HFFc6 (cell line): ENCODE results near the gene ZNF595. TPM values are rescaled to one million over a fixed set of nuclear protein-coding genes. Genes with fewer than 3 reads are reported as not detected.
A peak's percentile ranks its signal among the peaks of the same experiment; 100 is the strongest.

Source experiments
- DNase-seq: peaks from one replicate; pipeline ENCODE4 v3.0.0-alpha.2; 2018
- H3K27ac Mint-ChIP-seq: 2 replicates; pipeline ENCODE4 v1.8.0; 2020; ENCODE audit warnings: mild to moderate bottlenecking, mixed read lengths
- H3K27me3 Mint-ChIP-seq: 2 replicates; pipeline ENCODE4 v1.8.0; 2021; ENCODE audit warnings: mild to moderate bottlenecking, moderate library complexity, mixed read lengths; ENCODE audit not compliant: insufficient read depth
- H3K36me3 Mint-ChIP-seq: 2 replicates; pipeline ENCODE4 v1.8.0; 2021; ENCODE audit warnings: low read depth, mixed read lengths
- H3K4me1 Mint-ChIP-seq: 2 replicates; pipeline ENCODE4 v1.8.0; 2020; ENCODE audit warnings: low read depth, mixed read lengths
- H3K4me3 Mint-ChIP-seq: 2 replicates; pipeline ENCODE4 v1.8.0; 2020; ENCODE audit warnings: mild to moderate bottlenecking, moderate library complexity, mixed read lengths
- H3K9me3 Mint-ChIP-seq: 2 replicates; pipeline ENCODE4 v1.8.0; 2020; ENCODE audit warnings: mild to moderate bottlenecking, mixed read lengths
- CTCF ChIP-seq: fragments of 200-600 bp; sonication (generic); IDR thresholded peaks from 2 replicates; pipeline ENCODE4 v1.5.0; 2021; ENCODE audit warnings: antibody characterized with exemption, mild to moderate bottlenecking
- total RNA-seq, 6 experiments: library from RNA; stranded (reverse); fragmentation: NEBNext Ultra II Directional; extraction: Animal tissue kit (Norgen Biotek cat#: 25700); gene quantifications; 2 replicates in 1 of 6; 3 replicates in 5 of 6; pipeline ENCODE4 v1.2.3, GENCODE V29; 2021

Gene ZNF595
- total RNA-seq, 6 experiments from 2014 or later: 3.7 to 5.9 (median 4.7) TPM

GRCh38 chr4:125833-126232 is 72.7 kb downstream of the ZNF595 start:
- peaks cover 24% of the 10 kb centered on the region for H3K36me3 Mint-ChIP-seq
- peak overlapping the region; percentile 99 for H3K4me3 Mint-ChIP-seq
- DNase-seq: no peak
- no peak overlapping the region; the same call in 1 of the 2 replicates for H3K27ac Mint-ChIP-seq
- peaks cover 41% of the 10 kb centered on the region for H3K9me3 Mint-ChIP-seq
- peaks cover 11% of the 10 kb centered on the region; the same call in 1 of the 2 replicates for H3K4me1 Mint-ChIP-seq
- H3K27me3 Mint-ChIP-seq: no peaks in the 10 kb centered on the region; the same call in 1 of the 2 replicates
- no peak for TF ChIP-seq CTCF

GRCh38 chr4:132483-132882 is 79.4 kb downstream of the ZNF595 start:
- DNase-seq: no peak
- Mint-ChIP-seq H3K4me1 (no peaks in the 10 kb centered on the region), H3K27ac (no peak overlapping the region), H3K27me3 (no peaks in the 10 kb centered on the region; the same call in 1 of the 2 replicates), H3K4me3 (no peak overlapping the region), H3K36me3 (peaks cover 25% of the 10 kb centered on the region), H3K9me3 (peaks cover 37% of the 10 kb centered on the region)
- no peak for TF ChIP-seq CTCF

Other genes starting within 250 kb of the ZNF595 start
- 1 to 10 TPM in 2 of 6 experiments, under 1 TPM in 4; 0.53 to 2.1 (median 0.66) TPM for gene ZNF718, start 71.2 kb downstream of the ZNF595 start, total RNA-seq